Right lobe of liver (tissue), 4 donors: ENCODE results near the gene ICE1.

Source experiments
- CTCF ChIP-seq, 4 donors: fragments of 200-600 bp in 3 of 4; fragments of 450-650 bp in 1 of 4; IDR thresholded peaks; one replicate each; pipeline versions ENCODE4 v1.5.1 to v1.8.0; 2016 to 2022; ENCODE audit warnings: antibody characterized with exemption in 4 of 4, mild to moderate bottlenecking in 2 of 4
- POLR2A ChIP-seq: fragments of 450-650 bp; IDR thresholded peaks from one replicate; pipeline ENCODE4 v1.6.1; 2017; ENCODE audit warnings: antibody characterized with exemption, mild to moderate bottlenecking
- donor health status: DM: no; HTN: no; CAD: no.
- donor health status: DM: no; HTN: no; CAD: no.
- donor health status: DM: no; HTN: yes; CAD: no.

GRCh38 chr5:5456858-5457257 is 34.4 kb downstream of the ICE1 start:
- TF ChIP-seq CTCF (IDR thresholded peaks at IDR 0.05) = no peak
- no peak for TF ChIP-seq POLR2A
